ENCODE measurements around the gene RAET1E. TPM values are rescaled to one million over a fixed set of nuclear protein-coding genes. Genes with fewer than 3 reads are reported as not detected.
"Not testable (repeated sequence)": the region's sequence is repeated elsewhere in the genome, so short reads cannot be mapped to it uniquely, and the experiment has no call there.

RAET1E gene
- total RNA-seq, 1 experiment from 2014 or later: not detected

- Mint-ChIP-seq H3K9me3 (ENCODE audit: low read depth, unreplicated experiment) (peaks cover under 1% of the 10 kb centered on the region), H3K4me3 (ENCODE audit: low read depth, unreplicated experiment) (no peak overlapping the region), H3K36me3 (ENCODE audit: insufficient read depth, unreplicated experiment) (no peaks in the 10 kb centered on the region), H3K27me3 (ENCODE audit: unreplicated experiment) (peaks cover 33% of the 10 kb centered on the region), H3K27ac (ENCODE audit: unreplicated experiment) (no peak overlapping the region), H3K4me1 (ENCODE audit: low read depth, unreplicated experiment) (no peaks in the 10 kb centered on the region)
- DNase-seq: no peak
- BruUV-seq (replicated peaks): no TSS peak
- intact Hi-C loops (cut with micrococcal nuclease; ENCODE audit: unreplicated experiment): no loop called here
- CTCF ChIA-PET: no interaction called here
- TF ChIP-seq CTCF (IDR thresholded peaks at IDR 0.05; ENCODE audit: unreplicated experiment): no peak
Observed at GRCh38 chr6:149913085-149913484, 15.2 kb upstream of the RAET1E start.

- BruUV-seq (replicated peaks); DNase-seq; CTCF ChIA-PET; H3K4me3 Mint-ChIP-seq (ENCODE audit: low read depth, unreplicated experiment); H3K9me3 Mint-ChIP-seq (ENCODE audit: low read depth, unreplicated experiment); H3K4me1 Mint-ChIP-seq (ENCODE audit: low read depth, unreplicated experiment); H3K27ac Mint-ChIP-seq (ENCODE audit: unreplicated experiment); intact Hi-C loops (cut with micrococcal nuclease; ENCODE audit: unreplicated experiment); H3K36me3 Mint-ChIP-seq (ENCODE audit: insufficient read depth, unreplicated experiment): not testable (repeated sequence)
- peaks cover 35% of the 10 kb centered on the region for H3K27me3 Mint-ChIP-seq (ENCODE audit: unreplicated experiment)
Observed at GRCh38 chr6:149912680-149913079, 14.8 kb upstream of the RAET1E start.

- no TSS peak for BruUV-seq (replicated peaks)
- CTCF ChIA-PET: no interaction called here
- peaks cover 2% of the 10 kb centered on the region for H3K9me3 Mint-ChIP-seq (ENCODE audit: low read depth, unreplicated experiment)
- no peaks in the 10 kb centered on the region for H3K4me1 Mint-ChIP-seq (ENCODE audit: low read depth, unreplicated experiment)
- no peak overlapping the region for H3K27ac Mint-ChIP-seq (ENCODE audit: unreplicated experiment)
- intact Hi-C loops (cut with micrococcal nuclease; ENCODE audit: unreplicated experiment): no loop called here
- no peaks in the 10 kb centered on the region for H3K36me3 Mint-ChIP-seq (ENCODE audit: insufficient read depth, unreplicated experiment)
- no peak overlapping the region for H3K4me3 Mint-ChIP-seq (ENCODE audit: low read depth, unreplicated experiment)
- peaks cover 40% of the 10 kb centered on the region for H3K27me3 Mint-ChIP-seq (ENCODE audit: unreplicated experiment)
- no peak for DNase-seq
- no peak for TF ChIP-seq CTCF (IDR thresholded peaks at IDR 0.05; ENCODE audit: unreplicated experiment)
Observed at GRCh38 chr6:149910721-149911151, 12.8 kb upstream of the RAET1E start.

- Mint-ChIP-seq H3K4me1 (ENCODE audit: low read depth, unreplicated experiment) (no peaks in the 10 kb centered on the region), H3K36me3 (ENCODE audit: insufficient read depth, unreplicated experiment) (no peaks in the 10 kb centered on the region), H3K27ac (ENCODE audit: unreplicated experiment) (no peak overlapping the region), H3K4me3 (ENCODE audit: low read depth, unreplicated experiment) (no peak overlapping the region), H3K9me3 (ENCODE audit: low read depth, unreplicated experiment) (peaks cover 2% of the 10 kb centered on the region), H3K27me3 (ENCODE audit: unreplicated experiment) (peaks cover 40% of the 10 kb centered on the region)
- CTCF ChIA-PET: no interaction called here
- TF ChIP-seq CTCF (IDR thresholded peaks at IDR 0.05; ENCODE audit: unreplicated experiment): no peak
- DNase-seq: no peak
- intact Hi-C loops (cut with micrococcal nuclease; ENCODE audit: unreplicated experiment): no loop called here
- no TSS peak for BruUV-seq (replicated peaks)
Observed at GRCh38 chr6:149909701-149910470, 12.0 kb upstream of the RAET1E start.

- H3K4me3 Mint-ChIP-seq (ENCODE audit: low read depth, unreplicated experiment); CTCF ChIA-PET; BruUV-seq (replicated peaks); H3K4me1 Mint-ChIP-seq (ENCODE audit: low read depth, unreplicated experiment); intact Hi-C loops (cut with micrococcal nuclease; ENCODE audit: unreplicated experiment); DNase-seq; H3K27ac Mint-ChIP-seq (ENCODE audit: unreplicated experiment); H3K36me3 Mint-ChIP-seq (ENCODE audit: insufficient read depth, unreplicated experiment); H3K9me3 Mint-ChIP-seq (ENCODE audit: low read depth, unreplicated experiment): not testable (repeated sequence)
- peaks cover 29% of the 10 kb centered on the region for H3K27me3 Mint-ChIP-seq (ENCODE audit: unreplicated experiment)
Observed at GRCh38 chr6:149908480-149908879, 10.6 kb upstream of the RAET1E start.

All from Calu3 (cell line).